PFSK-1 (cell line): Measurements from ENCODE around the gene SLC38A8.

Experiments
- FOXP2 ChIP-seq: optimal IDR thresholded peaks from 2 replicates; pipeline ENCODE3; 2011; ENCODE audit warnings: borderline replicate concordance, control low read depth, inconsistent platforms; ENCODE audit not compliant: insufficient read depth; ENCODE audit errors: extremely low read length, extremely low read depth
- POLR2AphosphoS5 ChIP-seq: IDR thresholded peaks from 2 replicates; pipeline ENCODE4 v1.6.1; 2012; ENCODE audit warnings: low read depth, mild to moderate bottlenecking, control low read depth, low read length, moderate library complexity
- SIN3A ChIP-seq: IDR thresholded peaks from 2 replicates; pipeline ENCODE4 v1.6.1; 2012; ENCODE audit warnings: mild to moderate bottlenecking, low read length, moderate library complexity, borderline replicate concordance; ENCODE audit not compliant: insufficient read depth
- TAF1 ChIP-seq: IDR thresholded peaks from 2 replicates; pipeline ENCODE4 v1.6.1; 2012; ENCODE audit warnings: low read length, control low read depth, borderline replicate concordance; ENCODE audit not compliant: insufficient read depth
- TF ChIP-seq, protein P1 (sequence below), 2 experiments: IDR thresholded peaks; 2 replicates each; pipeline versions ENCODE4 v1.6.1 to v1.8.0; 2011 to 2012; ENCODE audit warnings: low read depth in 2 of 2, low read length in 2 of 2, control low read depth in 1 of 2, inconsistent platforms in 1 of 2, mild to moderate bottlenecking in 1 of 2, moderate library complexity in 1 of 2; ENCODE audit not compliant: insufficient read depth in 1 of 2

The SLC38A8 gene

GRCh38 chr16:84087001-84087400 lies 44.4 kb upstream of the SLC38A8 start:
- TF ChIP-seq, protein P1, sequence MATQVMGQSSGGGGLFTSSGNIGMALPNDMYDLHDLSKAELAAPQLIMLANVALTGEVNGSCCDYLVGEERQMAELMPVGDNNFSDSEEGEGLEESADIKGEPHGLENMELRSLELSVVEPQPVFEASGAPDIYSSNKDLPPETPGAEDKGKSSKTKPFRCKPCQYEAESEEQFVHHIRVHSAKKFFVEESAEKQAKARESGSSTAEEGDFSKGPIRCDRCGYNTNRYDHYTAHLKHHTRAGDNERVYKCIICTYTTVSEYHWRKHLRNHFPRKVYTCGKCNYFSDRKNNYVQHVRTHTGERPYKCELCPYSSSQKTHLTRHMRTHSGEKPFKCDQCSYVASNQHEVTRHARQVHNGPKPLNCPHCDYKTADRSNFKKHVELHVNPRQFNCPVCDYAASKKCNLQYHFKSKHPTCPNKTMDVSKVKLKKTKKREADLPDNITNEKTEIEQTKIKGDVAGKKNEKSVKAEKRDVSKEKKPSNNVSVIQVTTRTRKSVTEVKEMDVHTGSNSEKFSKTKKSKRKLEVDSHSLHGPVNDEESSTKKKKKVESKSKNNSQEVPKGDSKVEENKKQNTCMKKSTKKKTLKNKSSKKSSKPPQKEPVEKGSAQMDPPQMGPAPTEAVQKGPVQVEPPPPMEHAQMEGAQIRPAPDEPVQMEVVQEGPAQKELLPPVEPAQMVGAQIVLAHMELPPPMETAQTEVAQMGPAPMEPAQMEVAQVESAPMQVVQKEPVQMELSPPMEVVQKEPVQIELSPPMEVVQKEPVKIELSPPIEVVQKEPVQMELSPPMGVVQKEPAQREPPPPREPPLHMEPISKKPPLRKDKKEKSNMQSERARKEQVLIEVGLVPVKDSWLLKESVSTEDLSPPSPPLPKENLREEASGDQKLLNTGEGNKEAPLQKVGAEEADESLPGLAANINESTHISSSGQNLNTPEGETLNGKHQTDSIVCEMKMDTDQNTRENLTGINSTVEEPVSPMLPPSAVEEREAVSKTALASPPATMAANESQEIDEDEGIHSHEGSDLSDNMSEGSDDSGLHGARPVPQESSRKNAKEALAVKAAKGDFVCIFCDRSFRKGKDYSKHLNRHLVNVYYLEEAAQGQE (IDR thresholded peaks at IDR 0.05; ENCODE audit: insufficient read depth in 1 of 2, low read depth in 2 of 2, low read length in 2 of 2) = no peak
- TF ChIP-seq TAF1 (no peak), POLR2AphosphoS5 (no peak), FOXP2 (no peak), SIN3A (no peak)

GRCh38 chr16:84086341-84086740 lies 43.7 kb upstream of the SLC38A8 start:
- TF ChIP-seq, protein P1 (IDR thresholded peaks at IDR 0.05; ENCODE audit: insufficient read depth in 1 of 2, low read depth in 2 of 2, low read length in 2 of 2) = no peak
- TF ChIP-seq FOXP2 = no peak
- no peak for TF ChIP-seq SIN3A
- no peak for TF ChIP-seq TAF1
- TF ChIP-seq POLR2AphosphoS5 = no peak

DNA sequence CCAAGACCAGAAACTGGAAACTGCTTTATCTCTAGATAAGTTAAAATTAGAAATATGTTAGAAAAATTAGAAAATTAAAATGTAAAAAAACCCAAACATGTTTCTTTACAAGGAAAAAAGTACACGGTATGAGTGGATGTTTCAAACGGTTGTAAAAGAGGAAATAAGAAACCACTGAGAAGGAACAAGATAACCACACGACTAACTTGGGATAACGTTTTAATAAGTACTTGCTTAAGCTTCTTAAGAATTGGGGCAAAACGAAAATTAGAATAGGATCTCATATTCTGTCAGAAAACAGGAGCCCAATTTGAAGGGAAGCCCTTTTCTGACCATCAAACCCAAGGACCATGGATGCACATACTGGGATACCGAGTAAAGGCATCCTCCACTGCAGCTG lies 43.2 kb upstream of the SLC38A8 start:
- TF ChIP-seq, protein P1 (IDR thresholded peaks at IDR 0.05; ENCODE audit: insufficient read depth in 1 of 2, low read depth in 2 of 2, low read length in 2 of 2) = no peak
- TF ChIP-seq TAF1 (no peak), POLR2AphosphoS5 (no peak), SIN3A (no peak), FOXP2 (no peak)

GRCh38 chr16:84085271-84085667 lies 42.7 kb upstream of the SLC38A8 start:
- TF ChIP-seq FOXP2 (no peak), TAF1 (no peak), POLR2AphosphoS5 (no peak), SIN3A (no peak)
- TF ChIP-seq, protein P1 (IDR thresholded peaks at IDR 0.05; ENCODE audit: insufficient read depth in 1 of 2, low read depth in 2 of 2, low read length in 2 of 2) = no peak

DNA sequence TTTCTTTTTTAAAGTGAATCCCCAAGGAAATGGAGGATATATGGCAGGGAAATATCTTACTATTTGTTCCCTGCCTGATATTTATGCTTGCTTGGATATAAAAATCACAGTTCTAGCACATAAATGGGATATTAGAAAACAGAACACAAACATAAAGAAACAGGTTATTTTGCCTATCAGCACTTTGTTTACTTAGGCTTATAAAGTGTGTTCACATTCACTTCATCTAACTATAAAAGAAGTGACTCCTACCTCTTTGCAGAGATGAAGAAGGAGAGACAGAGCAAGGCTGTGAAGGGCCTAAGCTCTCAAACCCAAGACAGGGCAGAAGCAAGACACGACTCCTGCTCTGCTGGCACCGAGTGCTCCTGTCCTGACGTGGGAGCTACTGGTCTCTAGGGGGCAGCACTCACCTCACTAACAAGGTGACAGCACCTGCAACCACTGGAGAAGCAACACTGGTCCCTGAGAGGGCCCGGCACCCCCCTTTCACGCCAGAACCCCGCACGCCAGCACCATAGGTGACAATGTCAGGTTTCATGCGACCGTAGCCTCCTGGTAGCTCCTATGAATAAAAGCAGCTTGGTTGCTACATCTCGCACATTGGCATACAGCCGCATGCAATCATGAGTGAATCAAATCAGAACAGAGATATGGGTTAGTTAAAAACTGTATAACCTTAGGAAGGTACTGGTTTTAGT lies 42.1 kb upstream of the SLC38A8 start:
- TF ChIP-seq, protein P1 (IDR thresholded peaks at IDR 0.05; ENCODE audit: insufficient read depth in 1 of 2, low read depth in 2 of 2, low read length in 2 of 2) = no peak
- TF ChIP-seq SIN3A = no peak
- no peak for TF ChIP-seq TAF1
- TF ChIP-seq FOXP2 = no peak
- no peak for TF ChIP-seq POLR2AphosphoS5
